GM12878 (cell line): Measurements from ENCODE around the gene TMEM259. TPM values are rescaled to one million over a fixed set of nuclear protein-coding genes. Genes with fewer than 3 reads are reported as not detected.

Source experiments
- ATAC-seq: fragments of 200-7000 bp; cut with Tn5 transposase; 3 replicates; pipeline ENCODE4 v1.9.1; 2020; ENCODE audit warnings: mild to moderate bottlenecking, moderate library complexity
- BruUV-seq: library from RNA; stranded (reverse); fragments of 400-500 nt; replicated peaks from 2 replicates; lab custom pipeline; 2021; lab: Mats Ljungman, UMichigan
- CTCF ChIA-PET: fragments of 300-600 bp; sonication (Branson Sonifier 250); formaldehyde crosslinking; extraction: SDS; loops from one replicate; lab custom pipeline; 2021; ENCODE audit warnings: inconsistent platforms; lab: Yijun Ruan, JAX
- POLR2A ChIA-PET: fragments of 350-600 bp; formaldehyde crosslinking; extraction: SDS; loops from one replicate; lab custom pipeline; 2021; ENCODE audit warnings: inconsistent platforms; lab: Charles Lee
- RAD21 ChIA-PET: fragments of 300-600 bp; sonication (Branson Sonifier 250); formaldehyde crosslinking; loops from one replicate; lab custom pipeline; 2023; ENCODE audit warnings: antibody characterized with exemption; ENCODE audit not compliant: unreplicated experiment; lab: Charles Lee
- SMC1A ChIA-PET: fragments of 300-600 bp; sonication (Branson Sonifier 250); formaldehyde crosslinking; loops from one replicate; lab custom pipeline; 2023; ENCODE audit not compliant: unreplicated experiment, uncharacterized antibody; lab: Charles Lee
- DNase-seq: peaks from one replicate; pipeline ENCODE4 v3.0.0-alpha.2; 2011; ENCODE audit warnings: low read depth, low spot score
- FAIRE-seq: peaks from 3 replicates; lab custom pipeline; 2011; peaks lifted over from hg19 to GRCh38; lab: Jason Lieb, UNC
- H2AFZ ChIP-seq: 2 replicates; pipeline ENCODE4 v1.6.0; 2011; ENCODE audit warnings: low read depth, low read length, control low read depth; ENCODE audit not compliant: control insufficient read depth
- H3K27ac ChIP-seq: 2 replicates; pipeline ENCODE4 v1.5.1; 2011; ENCODE audit warnings: control low read depth; ENCODE audit not compliant: control insufficient read depth, insufficient read depth
- H3K27me3 ChIP-seq, 2 experiments: replicated peaks in 1 of 2; 2 replicates each; pipeline versions ENCODE4 v1.6.0 to v1.6.1; 2011; ENCODE audit warnings: low read length in 1 of 2; ENCODE audit not compliant: control insufficient read depth in 2 of 2, insufficient read depth in 2 of 2
- H3K36me3 ChIP-seq, 2 experiments: 2 replicates each; pipeline ENCODE4 v1.5.1; 2011; ENCODE audit warnings: low read length in 1 of 2; ENCODE audit not compliant: control insufficient read depth in 2 of 2, insufficient read depth in 2 of 2
- H3K4me1 ChIP-seq: 2 replicates; pipeline ENCODE4 v1.6.1; 2011; ENCODE audit warnings: mild to moderate bottlenecking, low read length, moderate library complexity, mixed read lengths; ENCODE audit not compliant: control insufficient read depth, insufficient read depth
- H3K4me2 ChIP-seq: 2 replicates; pipeline ENCODE4 v1.6.0; 2011; ENCODE audit warnings: control low read depth; ENCODE audit not compliant: control insufficient read depth, insufficient read depth
- H3K4me3 ChIP-seq: fragments of 200-600 bp; sonication (generic); 2 replicates; pipeline ENCODE4 v1.5.1; 2016
- H3K79me2 ChIP-seq: 2 replicates; pipeline ENCODE4 v1.6.0; 2011; ENCODE audit warnings: low read length; ENCODE audit not compliant: control insufficient read depth, insufficient read depth
- H3K9ac ChIP-seq: 2 replicates; pipeline ENCODE4 v1.8.0; 2011; ENCODE audit warnings: low read length, control low read depth, mixed read lengths; ENCODE audit not compliant: control insufficient read depth, insufficient read depth
- H3K9me3 ChIP-seq: replicated peaks from 3 replicates; pipeline ENCODE4 v1.5.1; 2011; ENCODE audit warnings: mild to moderate bottlenecking, low read length; ENCODE audit not compliant: control insufficient read depth, insufficient read depth
- H4K20me1 ChIP-seq: 2 replicates; pipeline ENCODE4 v1.6.0; 2011; ENCODE audit not compliant: control insufficient read depth, insufficient read depth
- POLR2A ChIP-seq: IDR thresholded peaks from 2 replicates; pipeline ENCODE4 v1.6.1; 2011; ENCODE audit warnings: low read depth, mild to moderate bottlenecking, low read length
- POLR2AphosphoS2 ChIP-seq: IDR thresholded peaks from 2 replicates; pipeline ENCODE4 v1.6.1; 2011; ENCODE audit warnings: low read depth, mild to moderate bottlenecking, low read length, improper control_type of control experiment, moderate library complexity
- SMARCA5 ChIP-seq: fragments of 450-650 bp; IDR thresholded peaks from 2 replicates; pipeline ENCODE4 v1.6.1; 2017; ENCODE audit warnings: mild to moderate bottlenecking
- WGBS: methylation state at CpG from one replicate; pipeline ENCODE4 v1.1.6; 2016; ENCODE audit warnings: low lambda C conversion rate; ENCODE audit not compliant: insufficient replicate concordance, insufficient coverage; ENCODE audit errors: missing lambda C conversion rate; 5-methylcytosine and 5-hydroxymethylcytosine counted together
- in situ Hi-C: fragments of 300-500 bp; cut with MboI; formaldehyde crosslinking; loops from 9 replicates; pipeline ENCODE4 v1.14.3; 2018; ENCODE audit warnings: mixed read lengths
- intact Hi-C: fragments of 100-400 bp; cut with micrococcal nuclease; formaldehyde crosslinking; loops from one replicate; pipeline ENCODE4 v1.14.2; 2022; ENCODE audit not compliant: unreplicated experiment
- polyA plus RNA-seq, 11 experiments: library from polyadenylated mRNA; depleted of rRNA in 4 of 11; unstranded in 6 of 11; stranded (reverse) in 5 of 11; fragments of >200 nt; fragmentation: Nextera tagmentation in 4 of 11; fragmentation: Illumina TruSeq in 1 of 11; extraction: Ambion mirVana in 4 of 11; extraction: Trizol in 1 of 11; gene quantifications; 1 replicate in 1 of 11; 2 replicates in 10 of 11; pipeline versions ENCODE4 v1.2.1 to v1.2.3, GENCODE V29; 2011 to 2016; ENCODE audit warnings: inconsistent platforms in 2 of 11, missing spikeins in 2 of 11, low read depth in 1 of 11
- total RNA-seq, 4 experiments: library from RNA; depleted of rRNA in 3 of 4; stranded (reverse); fragments of >200 nt in 3 of 4; fragmentation: Illumina TruSeq in 1 of 4; extraction: Trizol in 1 of 4; gene quantifications; 2 replicates each; pipeline versions ENCODE4 v1.2.1 to v1.2.3, GENCODE V29; 2013 to 2021
- TF ChIP-seq, protein P1 (sequence below): fragments of 450-650 bp; IDR thresholded peaks from 2 replicates; pipeline ENCODE4 v1.6.1; 2018; ENCODE audit warnings: borderline replicate concordance, mild to moderate bottlenecking; ENCODE audit not compliant: partially characterized antibody
- TF ChIP-seq, protein P2 (sequence below): fragments of 450-650 bp; conservative IDR thresholded peaks from 2 replicates; pipeline ENCODE4 v1.6.1; 2017; ENCODE audit warnings: mild to moderate bottlenecking, moderate library complexity
- TF ChIP-seq, protein P3 (sequence below): IDR thresholded peaks from 2 replicates; pipeline ENCODE4 v1.6.1; 2011; ENCODE audit warnings: mild to moderate bottlenecking, low read depth, low read length, moderate library complexity; ENCODE audit not compliant: insufficient replicate concordance

The TMEM259 gene
- total and polyA plus RNA-seq, 10 of the 15 experiments (the other 5 are each of a cell fraction or from before 2014, with no cell fraction given): 0.43 to 184 (median 62.0) TPM

DNA sequence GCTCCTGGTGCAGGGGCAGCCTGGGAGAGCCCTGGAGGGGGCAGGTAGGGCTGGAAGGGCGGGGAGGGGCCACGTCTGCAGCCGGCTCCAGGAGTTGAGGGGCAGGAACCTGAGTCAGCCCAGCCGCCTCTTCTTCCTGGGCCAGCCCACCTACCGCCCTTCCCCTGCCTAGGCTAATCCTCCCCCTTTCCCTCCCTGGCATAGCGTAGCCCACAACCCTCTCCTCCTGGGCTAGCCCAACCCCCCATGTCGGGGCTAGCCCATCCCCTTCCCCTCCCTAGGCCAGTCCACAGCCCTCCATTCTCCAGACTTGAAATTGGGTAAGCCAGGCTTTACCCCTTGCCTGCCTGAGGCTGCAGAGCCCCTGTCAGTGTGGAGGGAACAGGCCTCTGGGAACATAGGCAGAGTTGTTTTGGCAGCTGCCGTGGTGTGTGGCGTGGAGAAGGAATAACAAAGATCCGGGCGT lies 57.4 kb downstream of the TMEM259 start (continued):
- TF ChIP-seq SMARCA5 (no peak), POLR2AphosphoS2 (no peak)
- TF ChIP-seq, protein P1, sequence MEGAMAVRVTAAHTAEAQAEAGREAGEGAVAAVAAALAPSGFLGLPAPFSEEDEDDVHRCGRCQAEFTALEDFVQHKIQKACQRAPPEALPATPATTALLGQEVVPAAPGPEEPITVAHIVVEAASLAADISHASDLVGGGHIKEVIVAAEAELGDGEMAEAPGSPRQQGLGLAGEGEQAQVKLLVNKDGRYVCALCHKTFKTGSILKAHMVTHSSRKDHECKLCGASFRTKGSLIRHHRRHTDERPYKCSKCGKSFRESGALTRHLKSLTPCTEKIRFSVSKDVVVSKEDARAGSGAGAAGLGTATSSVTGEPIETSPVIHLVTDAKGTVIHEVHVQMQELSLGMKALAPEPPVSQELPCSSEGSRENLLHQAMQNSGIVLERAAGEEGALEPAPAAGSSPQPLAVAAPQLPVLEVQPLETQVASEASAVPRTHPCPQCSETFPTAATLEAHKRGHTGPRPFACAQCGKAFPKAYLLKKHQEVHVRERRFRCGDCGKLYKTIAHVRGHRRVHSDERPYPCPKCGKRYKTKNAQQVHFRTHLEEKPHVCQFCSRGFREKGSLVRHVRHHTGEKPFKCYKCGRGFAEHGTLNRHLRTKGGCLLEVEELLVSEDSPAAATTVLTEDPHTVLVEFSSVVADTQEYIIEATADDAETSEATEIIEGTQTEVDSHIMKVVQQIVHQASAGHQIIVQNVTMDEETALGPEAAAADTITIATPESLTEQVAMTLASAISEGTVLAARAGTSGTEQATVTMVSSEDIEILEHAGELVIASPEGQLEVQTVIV: no peak
- TF ChIP-seq, protein P2, sequence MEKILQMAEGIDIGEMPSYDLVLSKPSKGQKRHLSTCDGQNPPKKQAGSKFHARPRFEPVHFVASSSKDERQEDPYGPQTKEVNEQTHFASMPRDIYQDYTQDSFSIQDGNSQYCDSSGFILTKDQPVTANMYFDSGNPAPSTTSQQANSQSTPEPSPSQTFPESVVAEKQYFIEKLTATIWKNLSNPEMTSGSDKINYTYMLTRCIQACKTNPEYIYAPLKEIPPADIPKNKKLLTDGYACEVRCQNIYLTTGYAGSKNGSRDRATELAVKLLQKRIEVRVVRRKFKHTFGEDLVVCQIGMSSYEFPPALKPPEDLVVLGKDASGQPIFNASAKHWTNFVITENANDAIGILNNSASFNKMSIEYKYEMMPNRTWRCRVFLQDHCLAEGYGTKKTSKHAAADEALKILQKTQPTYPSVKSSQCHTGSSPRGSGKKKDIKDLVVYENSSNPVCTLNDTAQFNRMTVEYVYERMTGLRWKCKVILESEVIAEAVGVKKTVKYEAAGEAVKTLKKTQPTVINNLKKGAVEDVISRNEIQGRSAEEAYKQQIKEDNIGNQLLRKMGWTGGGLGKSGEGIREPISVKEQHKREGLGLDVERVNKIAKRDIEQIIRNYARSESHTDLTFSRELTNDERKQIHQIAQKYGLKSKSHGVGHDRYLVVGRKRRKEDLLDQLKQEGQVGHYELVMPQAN: no peak

DNA sequence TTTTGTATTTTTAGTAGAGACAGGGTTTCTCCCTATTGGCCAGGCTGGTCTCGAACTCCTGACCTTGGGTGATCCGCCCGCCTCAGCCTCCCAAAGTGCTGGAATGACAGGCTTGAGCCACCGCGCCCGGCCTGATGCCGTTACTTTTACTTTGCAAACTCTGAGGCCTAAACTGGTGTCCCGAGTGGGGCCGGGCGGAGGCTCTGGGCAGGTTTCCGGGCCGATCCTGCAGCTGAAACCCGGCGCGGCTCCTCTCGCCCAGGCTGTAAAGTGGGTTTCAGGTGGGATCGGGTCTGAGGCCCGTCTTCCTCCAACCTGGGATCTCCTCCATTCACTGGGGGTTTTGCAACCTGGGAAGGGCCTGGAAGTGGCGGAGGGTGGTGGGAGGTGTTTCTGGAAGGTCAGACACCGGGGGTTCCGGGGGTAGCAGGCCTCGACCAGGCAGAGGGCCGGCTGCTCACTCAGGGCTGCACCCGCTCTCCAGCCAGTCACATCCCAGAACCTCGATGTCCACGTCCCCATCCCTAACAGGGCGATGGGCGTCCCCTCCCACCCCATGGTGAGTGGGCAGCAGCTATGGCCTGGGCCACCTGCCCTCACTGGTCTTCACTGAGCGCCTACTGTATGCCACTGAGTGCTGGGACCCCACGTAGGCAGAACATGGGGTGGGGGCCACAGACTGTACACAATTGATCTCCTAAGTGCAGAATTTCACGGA lies 58.1 kb downstream of the TMEM259 start:
- RAD21 ChIA-PET: no interaction called here
- SMC1A ChIA-PET: no interaction called here
- WGBS: 89% methylated on average over 30 of the region's 31 CpGs
- no peak for ATAC-seq
- H3K79me2 ChIP-seq: no peaks in the 10 kb centered on the region
- peaks cover 2% of the 10 kb centered on the region; the same call in 1 of the 3 replicates for H3K9me3 ChIP-seq
- no TSS peak for BruUV-seq
- no peaks in the 10 kb centered on the region for H3K27me3 ChIP-seq
- no peak overlapping the region for H3K9ac ChIP-seq
- no peak overlapping the region for H3K4me3 ChIP-seq
- CTCF ChIA-PET: no interaction called here
- no peak for DNase-seq
- H4K20me1 ChIP-seq: peaks cover 3% of the 10 kb centered on the region; the same call in 1 of the 2 replicates
- peak; percentile 42; the same call in 1 of the 2 replicates for TF ChIP-seq POLR2A
- TF ChIP-seq, protein P3, sequence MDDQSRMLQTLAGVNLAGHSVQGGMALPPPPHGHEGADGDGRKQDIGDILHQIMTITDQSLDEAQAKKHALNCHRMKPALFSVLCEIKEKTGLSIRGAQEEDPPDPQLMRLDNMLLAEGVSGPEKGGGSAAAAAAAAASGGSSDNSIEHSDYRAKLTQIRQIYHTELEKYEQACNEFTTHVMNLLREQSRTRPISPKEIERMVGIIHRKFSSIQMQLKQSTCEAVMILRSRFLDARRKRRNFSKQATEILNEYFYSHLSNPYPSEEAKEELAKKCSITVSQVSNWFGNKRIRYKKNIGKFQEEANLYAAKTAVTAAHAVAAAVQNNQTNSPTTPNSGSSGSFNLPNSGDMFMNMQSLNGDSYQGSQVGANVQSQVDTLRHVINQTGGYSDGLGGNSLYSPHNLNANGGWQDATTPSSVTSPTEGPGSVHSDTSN: no peak
- peaks cover 17 to 53% of the 10 kb centered on the region in 2 experiments for H3K36me3 ChIP-seq
- no peak overlapping the region for H2AFZ ChIP-seq
- no peak overlapping the region for H3K27ac ChIP-seq
- no peak for FAIRE-seq
- POLR2A ChIA-PET: no interaction called here
- in situ Hi-C loops: no loop called here
- H3K4me1 ChIP-seq: no peaks in the 10 kb centered on the region
- H3K4me2 ChIP-seq: no peak overlapping the region
- intact Hi-C loops: no loop called here
